BJ (cell line): ENCODE results near the gene RBBP8NL. TPM values are rescaled to one million over a fixed set of nuclear protein-coding genes. Genes with fewer than 3 reads are reported as not detected.
A peak's percentile ranks its signal among the peaks of the same experiment; 100 is the strongest.

Experiments
- CTCF ChIA-PET: fragments of 350-600 bp; formaldehyde crosslinking; extraction: SDS; loops from one replicate; lab custom pipeline; 2021; ENCODE audit warnings: antibody characterized with exemption, inconsistent platforms; lab: Yijun Ruan, JAX
- POLR2A ChIA-PET: fragments of 300-600 bp; sonication (Branson Sonifier 250); formaldehyde crosslinking; extraction: SDS; loops from one replicate; lab custom pipeline; 2021; ENCODE audit warnings: antibody characterized with exemption; lab: Charles Lee
- DNase-seq: peaks from one replicate; pipeline ENCODE4 v3.0.0-alpha.2; 2011; ENCODE audit warnings: low read depth
- H3K27me3 ChIP-seq: 2 replicates; pipeline ENCODE4 v1.6.0; 2011; ENCODE audit warnings: low read length; ENCODE audit not compliant: control insufficient read depth, insufficient read depth
- H3K36me3 ChIP-seq: 2 replicates; pipeline ENCODE4 v1.5.1; 2011; ENCODE audit warnings: low read length; ENCODE audit not compliant: control insufficient read depth, insufficient read depth
- H3K4me3 ChIP-seq: 2 replicates; pipeline ENCODE4 v1.5.1; 2011; ENCODE audit warnings: low read depth, mild to moderate bottlenecking, control low read depth, low read length
- polyA plus RNA-seq: library from polyadenylated mRNA; depleted of rRNA; stranded (reverse); fragments of >200 nt; gene quantifications from 2 replicates; pipeline ENCODE4 v1.2.3, GENCODE V29; 2011
- TF ChIP-seq, protein P1 (sequence below): IDR thresholded peaks from 2 replicates; pipeline ENCODE4 v1.5.1; 2011; ENCODE audit warnings: low read depth, mild to moderate bottlenecking, control low read depth, inconsistent platforms, low read length, moderate library complexity; ENCODE audit not compliant: insufficient read depth

The RBBP8NL gene
- polyA plus RNA-seq, 1 experiment, result not detected

DNA sequence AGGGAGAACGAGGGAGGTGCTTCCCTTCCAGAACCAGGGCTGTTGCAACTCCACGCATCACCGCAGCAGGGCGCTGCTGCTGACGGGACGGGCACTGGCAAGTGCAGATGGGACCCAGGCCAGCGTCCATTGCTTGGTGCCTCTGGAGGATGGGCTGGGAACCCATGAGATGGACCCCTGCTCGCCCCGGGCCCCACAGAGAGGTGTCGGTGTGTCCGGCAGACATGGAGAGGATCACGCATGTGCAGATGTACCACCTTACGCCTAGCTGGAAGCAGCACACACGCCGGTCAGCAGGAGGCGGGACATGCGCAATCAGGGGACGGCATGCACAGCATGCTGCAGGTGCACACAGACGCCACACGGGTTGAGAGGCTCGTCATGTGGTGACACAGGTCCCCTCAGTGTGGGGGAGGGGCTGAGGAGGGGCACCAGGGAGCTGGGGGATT is 26.0 kb downstream of the RBBP8NL start:
- TF ChIP-seq, protein P1, sequence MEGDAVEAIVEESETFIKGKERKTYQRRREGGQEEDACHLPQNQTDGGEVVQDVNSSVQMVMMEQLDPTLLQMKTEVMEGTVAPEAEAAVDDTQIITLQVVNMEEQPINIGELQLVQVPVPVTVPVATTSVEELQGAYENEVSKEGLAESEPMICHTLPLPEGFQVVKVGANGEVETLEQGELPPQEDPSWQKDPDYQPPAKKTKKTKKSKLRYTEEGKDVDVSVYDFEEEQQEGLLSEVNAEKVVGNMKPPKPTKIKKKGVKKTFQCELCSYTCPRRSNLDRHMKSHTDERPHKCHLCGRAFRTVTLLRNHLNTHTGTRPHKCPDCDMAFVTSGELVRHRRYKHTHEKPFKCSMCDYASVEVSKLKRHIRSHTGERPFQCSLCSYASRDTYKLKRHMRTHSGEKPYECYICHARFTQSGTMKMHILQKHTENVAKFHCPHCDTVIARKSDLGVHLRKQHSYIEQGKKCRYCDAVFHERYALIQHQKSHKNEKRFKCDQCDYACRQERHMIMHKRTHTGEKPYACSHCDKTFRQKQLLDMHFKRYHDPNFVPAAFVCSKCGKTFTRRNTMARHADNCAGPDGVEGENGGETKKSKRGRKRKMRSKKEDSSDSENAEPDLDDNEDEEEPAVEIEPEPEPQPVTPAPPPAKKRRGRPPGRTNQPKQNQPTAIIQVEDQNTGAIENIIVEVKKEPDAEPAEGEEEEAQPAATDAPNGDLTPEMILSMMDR, result 0 out of 2 replicates have a peak, but pooled peaks have one; percentile 6
- Histone ChIP-seq H3K27me3 (no peaks in the 10 kb centered on the region), H3K4me3 (no peak overlapping the region), H3K36me3 (peaks cover 2% of the 10 kb centered on the region)
- ChIA-PET CTCF (interaction anchor here (0.6 to 1.5 kb wide), 2 partner anchors 25 to 494 kb away, joined by 3 read pairs; no protein-coding TSS in a partner anchor), POLR2A (no interaction called here)
- DNase-seq, result no peak

DNA sequence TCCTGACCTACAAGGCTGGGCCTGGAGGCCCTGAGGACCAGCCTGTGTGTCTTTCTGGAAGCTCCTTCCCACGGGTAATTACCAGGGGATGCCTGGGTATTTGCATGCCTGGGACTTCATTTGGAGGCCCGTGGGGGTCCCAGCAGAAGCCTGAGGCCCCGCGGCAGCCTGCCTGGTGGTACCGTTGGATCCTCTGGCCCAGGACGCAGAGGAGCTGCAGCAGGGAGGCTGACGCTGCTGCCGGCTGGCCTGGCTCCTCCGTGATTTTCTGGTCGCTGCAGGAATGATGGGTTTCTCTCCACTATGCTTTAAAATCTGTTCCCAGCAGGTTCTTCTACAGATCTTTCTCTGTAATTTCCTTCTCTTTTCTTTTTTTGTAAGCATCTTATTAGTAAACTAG is 26.8 kb downstream of the RBBP8NL start:
- no peak overlapping the region for H3K4me3 ChIP-seq
- no peak for DNase-seq
- H3K36me3 ChIP-seq, result peaks cover 3% of the 10 kb centered on the region
- POLR2A ChIA-PET, result no interaction called here
- TF ChIP-seq, protein P1, result no peak
- no peaks in the 10 kb centered on the region for H3K27me3 ChIP-seq
- CTCF ChIA-PET, result interaction anchor here (1.2 to 1.4 kb wide), 2 partner anchors 10 to 18 kb away, joined by 4 read pairs; no protein-coding TSS in a partner anchor

DNA sequence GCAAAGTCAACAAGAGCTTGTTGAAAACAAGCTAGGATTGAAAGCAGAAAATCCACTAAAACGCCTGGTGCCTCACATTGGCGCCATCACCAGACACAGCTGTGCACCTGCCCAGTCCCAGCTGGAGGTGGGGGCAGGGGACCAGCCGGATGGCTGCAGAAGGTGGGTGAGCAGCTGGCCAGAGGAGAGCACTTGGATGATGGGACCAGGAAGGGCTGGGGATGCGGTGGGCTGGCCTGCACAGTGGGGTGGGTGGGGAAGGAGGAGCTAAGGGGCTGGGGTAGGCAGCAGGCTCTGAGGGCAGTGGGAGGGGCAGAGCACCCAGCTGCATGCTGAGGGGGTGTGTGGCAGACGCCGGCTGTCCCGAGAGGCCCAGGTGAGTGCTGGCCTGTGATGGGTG is 27.3 kb downstream of the RBBP8NL start:
- CTCF ChIA-PET, result interaction anchor here (1.2 to 1.4 kb wide), 2 partner anchors 10 to 17 kb away, joined by 4 read pairs; no protein-coding TSS in a partner anchor
- no peak for DNase-seq

DNA sequence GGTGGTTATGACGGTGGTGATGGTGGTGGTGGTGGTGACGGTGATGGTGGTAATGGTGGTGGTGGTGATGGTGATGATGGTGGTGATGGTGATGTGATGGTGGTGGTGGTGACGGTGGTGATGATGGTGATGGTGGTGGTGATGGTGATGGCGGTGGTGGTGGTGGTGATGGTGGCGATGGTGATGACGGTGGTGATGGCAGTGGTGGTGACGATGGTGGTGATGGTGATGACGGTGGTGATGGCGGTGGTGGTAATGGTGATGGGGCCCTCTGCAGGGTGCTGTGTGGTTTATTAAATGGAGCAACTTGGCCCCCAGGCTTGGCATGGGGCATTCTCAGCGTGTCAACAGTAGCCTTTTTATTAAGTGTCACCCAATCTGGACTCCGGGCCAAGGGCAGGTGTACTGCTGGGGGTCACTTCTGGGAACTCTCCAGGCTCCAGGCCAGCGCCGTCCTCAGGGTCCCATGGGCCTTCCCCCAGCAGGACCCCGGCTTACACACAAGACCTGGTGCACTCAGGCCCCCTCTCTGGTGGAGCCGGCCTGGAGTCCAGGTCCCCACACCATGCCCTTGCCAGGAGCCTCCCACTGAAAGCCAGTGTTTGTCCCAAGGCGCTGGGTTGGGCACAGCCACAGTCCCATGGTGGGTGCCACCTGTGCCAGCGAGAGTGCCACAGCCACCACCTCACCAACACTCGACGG is 29.1 kb downstream of the RBBP8NL start:
- TF ChIP-seq, protein P1, result no peak
- DNase-seq, result no peak
- Histone ChIP-seq H3K4me3 (no peak overlapping the region), H3K27me3 (no peaks in the 10 kb centered on the region), H3K36me3 (peaks cover 10% of the 10 kb centered on the region)
- ChIA-PET POLR2A (no interaction called here), CTCF (no interaction called here)

More for the DNA sequence above, 27.3 kb downstream of the RBBP8NL start:
- POLR2A ChIA-PET, result no interaction called here
- H3K4me3 ChIP-seq, result no peak overlapping the region
- H3K27me3 ChIP-seq, result no peaks in the 10 kb centered on the region
- TF ChIP-seq, protein P1, result no peak
- peaks cover 3% of the 10 kb centered on the region for H3K36me3 ChIP-seq

DNA sequence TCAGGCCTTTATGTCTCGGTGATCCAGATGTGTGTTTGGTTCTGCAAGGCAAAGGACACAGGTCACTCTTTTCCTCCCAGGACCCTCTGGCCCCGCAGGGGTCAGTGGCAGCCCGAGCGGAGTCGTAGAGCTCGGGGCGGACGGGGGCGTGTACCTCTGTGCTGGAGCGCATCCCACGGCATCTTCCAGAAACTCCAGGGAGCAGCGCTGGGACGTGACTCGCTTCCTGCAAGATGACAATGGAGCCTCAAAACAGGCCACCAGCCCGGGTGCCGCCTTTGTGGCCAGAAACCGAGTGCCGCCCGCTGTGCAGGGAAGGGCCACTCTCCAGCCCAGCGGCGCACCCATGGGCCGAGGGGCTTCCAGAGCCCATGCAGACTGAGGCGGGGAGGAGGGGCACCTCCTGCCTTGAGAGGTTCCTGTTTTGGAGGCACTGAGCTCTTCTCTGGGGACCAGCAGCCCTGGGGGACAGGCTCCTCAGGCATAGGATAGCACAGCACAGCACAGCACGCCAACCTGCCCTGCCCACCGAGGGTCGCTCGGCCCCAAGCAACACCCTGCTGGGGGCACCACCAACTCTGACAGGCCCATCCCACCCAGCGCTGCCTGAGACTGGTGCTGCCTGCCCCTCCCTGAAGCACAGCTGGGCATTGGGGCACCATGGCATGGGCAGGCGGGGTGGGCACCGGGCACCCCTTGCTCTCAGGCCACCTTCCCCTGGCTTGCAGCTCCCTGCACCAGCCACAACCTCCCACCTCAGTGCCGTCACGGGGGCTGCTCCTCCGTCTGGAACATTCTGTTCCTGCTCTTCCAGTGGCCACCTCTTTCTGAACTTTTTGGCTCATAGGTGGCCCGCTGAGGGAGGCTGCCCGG is 30.7 kb downstream of the RBBP8NL start:
- Histone ChIP-seq H3K27me3 (no peaks in the 10 kb centered on the region), H3K36me3 (peaks cover 13% of the 10 kb centered on the region), H3K4me3 (no peak overlapping the region)
- POLR2A ChIA-PET, result no interaction called here
- DNase-seq, result no peak
- CTCF ChIA-PET, result interaction anchor here (1.6 kb wide), 1 partner anchor 28 kb away, joined by 3 read pairs; no protein-coding TSS in a partner anchor
- TF ChIP-seq, protein P1, result no peak
